Measurements from ENCODE around the gene LCMT2.

GRCh38 chr15:43312378-43312777 lies 18.0 kb downstream of the LCMT2 start:
- TF ChIP-seq EZH2 (optimal IDR thresholded peaks at IDR 0.05; ENCODE audit: low read depth, low read length) (no peak), EZH2phosphoT487 (IDR thresholded peaks at IDR 0.05; ENCODE audit: low read length) (no peak), CTCF (IDR thresholded peaks at IDR 0.05; ENCODE audit: low read length) (no peak)
